Urinary bladder (tissue), 4 donors: Measurements from ENCODE around the gene CTNNBL1. TPM values are rescaled to one million over a fixed set of nuclear protein-coding genes. Genes with fewer than 3 reads are reported as not detected.

ENCODE experiments used
- DNase-seq: peaks from one replicate; pipeline ENCODE4 v3.0.0-alpha.2; 2015; ENCODE audit errors: extremely low spot score
- H3K27ac ChIP-seq: one replicate; pipeline ENCODE4 v1.5.1; 2013; ENCODE audit warnings: low read depth, mild to moderate bottlenecking, moderate library complexity
- H3K36me3 ChIP-seq: one replicate; pipeline ENCODE4 v1.6.1; 2013; ENCODE audit warnings: mild to moderate bottlenecking, moderate library complexity; ENCODE audit not compliant: insufficient read depth
- H3K4me1 ChIP-seq: one replicate; pipeline ENCODE4 v1.6.1; 2013; ENCODE audit warnings: mild to moderate bottlenecking, moderate library complexity; ENCODE audit not compliant: insufficient read depth
- H3K4me3 ChIP-seq: one replicate; pipeline ENCODE4 v1.5.1; 2013; ENCODE audit warnings: low read depth, low read length
- WGBS: extraction: QIAGEN DNeasy Blood & Tissue Kit; methylation state at CpG from one replicate; pipeline ENCODE4 v1.1.7; 2013; 5-methylcytosine and 5-hydroxymethylcytosine counted together
- polyA plus RNA-seq: library from polyadenylated mRNA; stranded (reverse); fragments of 200-250 nt; gene quantifications from one replicate; pipeline ENCODE4 v1.2.3, GENCODE V29; 2013
- total RNA-seq: library from RNA; depleted of rRNA; stranded (reverse); fragments of >200 nt; gene quantifications from one replicate; pipeline ENCODE4 v1.2.3, GENCODE V29; 2014
- donor health status: healthy with polysubstance abuse.
- donor health status: healthy.

The CTNNBL1 gene
- total and polyA plus RNA-seq, 2 donors: 22.2 to 39.3 TPM

GRCh38 chr20:37868851-37869333 is 175.1 kb downstream of the CTNNBL1 start:
- Histone ChIP-seq H3K27ac (no peak overlapping the region), H3K4me3 (no peak overlapping the region), H3K36me3 (peaks cover 2% of the 10 kb centered on the region), H3K4me1 (no peaks in the 10 kb centered on the region)
- no peak for DNase-seq
- 79% methylated on average over 3 of the region's 3 CpGs for WGBS

GRCh38 chr20:37869334-37869861 is 175.6 kb downstream of the CTNNBL1 start:
- Histone ChIP-seq H3K36me3 (peaks cover 2% of the 10 kb centered on the region), H3K27ac (no peak overlapping the region), H3K4me3 (no peak overlapping the region), H3K4me1 (no peaks in the 10 kb centered on the region)
- WGBS: 82% methylated on average over 6 of the region's 6 CpGs
- no peak for DNase-seq

GRCh38 chr20:37870294-37870693 is 176.5 kb downstream of the CTNNBL1 start:
- Histone ChIP-seq H3K4me1 (no peaks in the 10 kb centered on the region), H3K36me3 (peaks cover 2% of the 10 kb centered on the region), H3K4me3 (no peak overlapping the region), H3K27ac (no peak overlapping the region)
- 90% methylated on average over 11 of the region's 11 CpGs for WGBS
- DNase-seq: no peak

GRCh38 chr20:37871751-37872150 is 177.9 kb downstream of the CTNNBL1 start:
- H3K4me3 ChIP-seq: no peak overlapping the region
- H3K36me3 ChIP-seq: peaks cover 2% of the 10 kb centered on the region
- H3K4me1 ChIP-seq: no peaks in the 10 kb centered on the region
- WGBS: 96% methylated on average over 13 of the region's 13 CpGs
- no peak for DNase-seq
- no peak overlapping the region for H3K27ac ChIP-seq

GRCh38 chr20:37872161-37872560 is 178.3 kb downstream of the CTNNBL1 start:
- peaks cover 2% of the 10 kb centered on the region for H3K36me3 ChIP-seq

DNA sequence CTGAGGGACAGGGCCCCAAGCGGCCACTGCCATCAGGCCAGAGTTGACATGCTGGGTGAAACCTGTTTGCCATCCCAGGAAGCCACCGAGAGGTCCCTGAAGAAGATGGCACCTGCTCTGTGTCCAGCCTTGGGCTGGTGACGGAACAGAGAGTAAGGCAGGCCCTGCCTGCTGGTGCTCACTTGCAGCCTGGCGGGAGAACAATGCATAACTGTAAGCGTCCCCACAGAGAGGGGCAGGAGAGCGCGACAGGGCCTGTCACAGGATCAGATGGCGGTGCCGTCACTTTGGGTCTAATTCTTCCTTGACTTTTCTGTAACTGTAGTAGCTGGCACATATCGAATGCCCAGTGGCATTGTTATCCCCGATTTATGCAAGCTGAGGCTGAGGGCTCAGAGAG is 180.1 kb downstream of the CTNNBL1 start:
- no peak for DNase-seq
- H3K4me3 ChIP-seq: no peak overlapping the region
- H3K27ac ChIP-seq: no peak overlapping the region
- peaks cover 2% of the 10 kb centered on the region for H3K36me3 ChIP-seq
- WGBS: 95% methylated on average over 11 of the region's 11 CpGs
- H3K4me1 ChIP-seq: no peaks in the 10 kb centered on the region

More at GRCh38 chr20:37872161-37872560, 178.3 kb downstream of the CTNNBL1 start:
- Histone ChIP-seq H3K4me1 (no peaks in the 10 kb centered on the region), H3K4me3 (no peak overlapping the region), H3K27ac (no peak overlapping the region)
- DNase-seq: no peak
- WGBS: 92% methylated on average over 9 of the region's 9 CpGs

DNA sequence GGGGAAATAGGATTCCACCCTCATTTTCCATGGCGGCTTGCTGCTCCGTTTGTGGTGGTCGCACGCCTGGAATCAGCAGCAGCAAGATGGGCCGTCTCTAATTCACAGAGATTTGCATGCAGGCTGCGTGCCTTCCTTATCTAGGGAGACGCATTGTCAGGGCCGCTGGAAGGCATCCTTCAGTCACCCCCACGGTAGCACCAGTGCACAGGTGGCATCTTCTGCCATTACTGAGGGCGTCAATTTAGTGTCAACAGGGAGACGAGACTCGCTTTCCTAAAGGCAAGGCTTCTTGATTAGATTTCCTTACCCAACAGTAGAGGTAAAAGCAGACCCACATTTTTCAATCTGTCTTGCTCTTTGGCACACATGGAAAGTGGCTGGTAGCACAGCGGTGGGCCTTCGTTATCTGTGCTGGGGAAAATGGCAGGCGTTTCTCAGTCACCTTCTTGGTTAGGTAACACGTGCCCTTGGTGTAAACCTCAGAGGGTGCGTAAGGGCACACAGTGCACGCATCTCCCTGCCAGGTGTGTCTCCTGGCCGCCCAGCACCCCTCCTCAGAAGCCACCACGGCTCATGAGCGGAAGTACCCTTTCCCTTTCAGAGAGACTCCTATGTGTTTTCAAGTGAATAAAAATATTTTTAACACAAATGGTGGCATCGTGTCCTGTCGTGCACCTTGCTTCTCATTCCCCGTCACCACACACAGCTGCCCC is 181.8 kb downstream of the CTNNBL1 start:
- Histone ChIP-seq H3K4me3 (no peak overlapping the region), H3K27ac (no peak overlapping the region), H3K36me3 (peaks cover 2% of the 10 kb centered on the region), H3K4me1 (no peaks in the 10 kb centered on the region)
- DNase-seq: no peak
- 91% methylated on average over 24 of the region's 24 CpGs for WGBS

DNA sequence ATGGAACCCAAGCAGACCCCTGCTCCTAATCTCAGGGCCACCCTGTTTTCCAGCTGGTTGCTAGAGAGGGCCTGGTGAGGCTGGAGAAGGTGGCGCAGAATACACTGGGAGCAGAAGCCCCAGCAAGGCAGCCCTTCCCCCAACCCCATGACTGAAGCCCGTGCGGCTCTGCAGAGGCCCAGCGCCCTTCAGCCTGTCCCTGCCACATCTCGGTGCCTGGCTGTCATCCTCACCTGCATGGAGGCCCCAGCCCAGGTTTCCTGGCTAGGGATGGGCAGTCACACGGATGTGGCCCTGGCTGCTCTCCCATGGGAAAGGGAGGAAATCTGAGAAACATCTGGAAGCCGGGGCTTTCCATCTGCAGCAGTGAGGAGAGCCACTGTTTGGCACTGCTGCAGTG is 183.0 kb downstream of the CTNNBL1 start:
- Histone ChIP-seq H3K4me3 (no peak overlapping the region), H3K36me3 (peaks cover 2% of the 10 kb centered on the region), H3K27ac (no peak overlapping the region), H3K4me1 (no peaks in the 10 kb centered on the region)
- 69% methylated on average over 7 of the region's 7 CpGs for WGBS
- no peak for DNase-seq

DNA sequence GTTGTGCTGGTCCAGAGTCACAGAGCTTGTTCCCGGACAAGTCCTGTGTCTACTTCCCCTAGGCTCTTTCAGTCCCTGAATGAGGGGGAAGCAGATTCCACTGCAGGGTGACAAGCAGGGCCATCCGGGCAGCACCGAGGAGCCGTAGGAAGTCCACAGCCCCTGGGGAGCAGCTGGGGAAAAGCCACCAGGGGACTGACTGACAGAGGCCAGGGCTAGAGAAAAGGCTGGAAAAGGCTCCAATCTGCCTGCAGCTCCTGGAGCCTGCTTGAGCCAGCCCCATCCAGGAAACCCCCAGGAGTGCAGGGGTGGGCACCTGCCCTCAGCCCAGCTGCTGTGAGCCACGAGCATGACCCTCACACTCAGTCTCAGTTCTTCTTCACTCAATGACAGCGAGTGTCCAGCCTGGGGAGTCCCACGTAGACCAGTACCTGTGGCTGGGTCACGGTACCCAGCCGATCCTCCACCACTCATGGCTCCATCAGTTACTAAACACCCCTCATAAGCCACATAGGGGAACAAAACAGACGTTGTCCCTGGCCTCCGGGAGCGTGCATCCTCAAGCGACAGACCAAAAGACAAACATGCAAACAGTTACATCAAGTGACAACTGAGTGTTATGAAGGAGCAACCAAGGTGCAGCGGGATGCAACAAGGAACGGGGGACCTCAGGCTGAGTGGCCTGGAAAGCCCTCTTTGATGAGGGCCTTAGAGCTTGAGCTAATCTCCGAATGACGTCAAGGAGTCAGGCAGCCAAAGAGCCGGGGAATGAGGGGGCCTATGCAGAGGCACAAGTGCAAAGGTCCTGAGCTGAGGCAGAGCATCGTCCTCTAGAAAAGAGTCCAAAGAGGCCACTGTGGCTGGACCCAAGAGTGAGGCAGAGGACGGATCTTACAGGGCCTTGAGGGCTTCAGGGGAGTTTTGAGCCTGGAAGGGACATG is 184.3 kb downstream of the CTNNBL1 start:
- 75% methylated on average over 20 of the region's 20 CpGs for WGBS
- H3K36me3 ChIP-seq: peaks cover 2% of the 10 kb centered on the region
- H3K27ac ChIP-seq: no peak overlapping the region
- DNase-seq: no peak
- no peaks in the 10 kb centered on the region for H3K4me1 ChIP-seq
- H3K4me3 ChIP-seq: no peak overlapping the region

DNA sequence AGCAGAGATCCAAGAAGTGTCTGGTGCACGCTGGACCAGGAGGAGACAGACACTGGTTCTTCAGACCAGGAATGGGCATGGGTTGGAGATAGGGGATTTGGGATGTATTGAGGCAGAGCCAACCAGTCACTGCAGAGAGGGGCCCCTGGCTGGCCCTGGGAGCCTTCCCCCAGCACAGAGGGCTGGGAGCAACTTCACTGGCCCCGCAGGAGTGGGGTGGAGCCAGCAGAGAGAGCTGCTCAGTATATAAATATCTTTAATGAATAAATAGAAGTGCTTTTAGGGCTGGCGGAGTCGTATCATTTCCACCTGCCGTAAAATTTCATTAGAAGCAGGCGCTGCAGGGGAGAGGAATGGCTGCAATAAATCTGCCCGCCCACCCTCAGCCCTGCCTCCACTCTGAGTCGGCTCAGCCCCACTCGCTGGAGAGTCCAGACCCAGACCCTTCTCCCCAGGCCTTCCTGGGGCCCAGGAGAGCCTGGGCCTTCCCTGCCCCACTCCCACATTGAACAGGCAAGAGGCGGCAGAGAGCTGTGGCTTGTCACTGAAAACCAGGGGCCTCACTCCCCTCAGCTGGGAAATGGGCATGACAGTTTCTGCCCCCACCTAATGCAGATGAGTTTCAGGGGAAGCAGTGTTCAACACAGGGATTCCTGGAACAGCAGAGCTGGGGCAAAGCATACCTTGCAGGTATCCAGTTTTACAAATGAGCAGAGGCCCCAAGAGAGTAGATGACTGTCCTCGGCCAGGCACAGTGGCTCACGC is 185.2 kb downstream of the CTNNBL1 start:
- Histone ChIP-seq H3K4me3 (no peak overlapping the region), H3K27ac (no peak overlapping the region), H3K36me3 (no peaks in the 10 kb centered on the region), H3K4me1 (no peaks in the 10 kb centered on the region)
- WGBS: 58% methylated on average over 12 of the region's 12 CpGs
- DNase-seq: no peak

GRCh38 chr20:37879843-37880242 is 186.0 kb downstream of the CTNNBL1 start:
- Histone ChIP-seq H3K36me3 (no peaks in the 10 kb centered on the region), H3K4me1 (no peaks in the 10 kb centered on the region), H3K4me3 (no peak overlapping the region), H3K27ac (no peak overlapping the region)
- WGBS: 82% methylated on average over 1 of the region's 1 CpG
- no peak for DNase-seq

- 41% methylated on average over 18 of the region's 18 CpGs for WGBS
- Histone ChIP-seq H3K4me1 (no peaks in the 10 kb centered on the region), H3K4me3 (no peak overlapping the region), H3K36me3 (no peaks in the 10 kb centered on the region), H3K27ac (no peak overlapping the region)
- no peak for DNase-seq
These were observed 187.1 kb downstream of the CTNNBL1 start for GRCh38 chr20:37880726-37881591.
